Motor neuron (in vitro differentiated cells): Measurements from ENCODE around the gene VPS37D. TPM values are rescaled to one million over a fixed set of nuclear protein-coding genes. Genes with fewer than 3 reads are reported as not detected.
A peak's percentile ranks its signal among the peaks of the same experiment; 100 is the strongest.
"Not testable (repeated sequence)": the region's sequence is repeated elsewhere in the genome, so short reads cannot be mapped to it uniquely, and the experiment has no call there.

Experiments
- ATAC-seq, 8 experiments: fragments of 200-7000 bp; cut with Tn5 transposase; replicated peaks in 6 of 8; 2 replicates each; pipeline ENCODE4 v1.8.0; 2021; ENCODE audit warnings: mild to moderate bottlenecking in 8 of 8, moderate library complexity in 8 of 8
- H3K27ac ChIP-seq, 2 donors: fragments of 250-450 bp; sonication (Bioruptor Pico); 2 replicates each; pipeline ENCODE4 v1.9.0; 2021; ENCODE audit warnings: antibody characterized with exemption in 2 of 2, mild to moderate bottlenecking in 2 of 2, moderate library complexity in 1 of 2
- H3K4me1 ChIP-seq, 2 donors: fragments of 250-450 bp; sonication (Bioruptor Pico); replicated peaks in 1 of 2; 2 replicates each; pipeline ENCODE4 v1.6.1; 2021; ENCODE audit warnings: antibody characterized with exemption in 2 of 2, mild to moderate bottlenecking in 2 of 2, moderate library complexity in 1 of 2
- H3K4me3 ChIP-seq, 5 donors: fragments of 250-450 bp; sonication (Bioruptor Pico); 2 replicates each; pipeline ENCODE4 v1.9.0; 2021; ENCODE audit warnings: antibody characterized with exemption in 5 of 5, mild to moderate bottlenecking in 5 of 5, moderate library complexity in 4 of 5
- WGBS, 10 experiments: fragments of 450-650 bp; shearing (Covaris generic); methylation state at CpG; one replicate each; pipeline ENCODE4 v1.0.0; 2022; 5-methylcytosine and 5-hydroxymethylcytosine counted together
- in situ Hi-C, 9 experiments: fragments of 400-800 bp; cut with MboI; loops; one replicate each; pipeline ENCODE4 v1.15.0; 2021; ENCODE audit warnings: low sequenced_read_pairs in 9 of 9, low pct_unique_long_range_greater_than_20kb in 2 of 9; ENCODE audit not compliant: unreplicated experiment in 9 of 9
- total RNA-seq, 8 experiments: library from RNA; unstranded; fragments of 300-600 nt; gene quantifications; 2 replicates each; pipeline versions ENCODE4 v1.2.3 to v1.2.4, GENCODE V29; 2022

Gene VPS37D, protein sequence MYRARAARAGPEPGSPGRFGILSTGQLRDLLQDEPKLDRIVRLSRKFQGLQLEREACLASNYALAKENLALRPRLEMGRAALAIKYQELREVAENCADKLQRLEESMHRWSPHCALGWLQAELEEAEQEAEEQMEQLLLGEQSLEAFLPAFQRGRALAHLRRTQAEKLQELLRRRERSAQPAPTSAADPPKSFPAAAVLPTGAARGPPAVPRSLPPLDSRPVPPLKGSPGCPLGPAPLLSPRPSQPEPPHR
- 10 to 100 TPM in 5 of 8 experiments, 1 to 10 TPM in 2, under 1 TPM in 1; 0.71 to 27.7 (median 13.8) TPM for total RNA-seq

DNA sequence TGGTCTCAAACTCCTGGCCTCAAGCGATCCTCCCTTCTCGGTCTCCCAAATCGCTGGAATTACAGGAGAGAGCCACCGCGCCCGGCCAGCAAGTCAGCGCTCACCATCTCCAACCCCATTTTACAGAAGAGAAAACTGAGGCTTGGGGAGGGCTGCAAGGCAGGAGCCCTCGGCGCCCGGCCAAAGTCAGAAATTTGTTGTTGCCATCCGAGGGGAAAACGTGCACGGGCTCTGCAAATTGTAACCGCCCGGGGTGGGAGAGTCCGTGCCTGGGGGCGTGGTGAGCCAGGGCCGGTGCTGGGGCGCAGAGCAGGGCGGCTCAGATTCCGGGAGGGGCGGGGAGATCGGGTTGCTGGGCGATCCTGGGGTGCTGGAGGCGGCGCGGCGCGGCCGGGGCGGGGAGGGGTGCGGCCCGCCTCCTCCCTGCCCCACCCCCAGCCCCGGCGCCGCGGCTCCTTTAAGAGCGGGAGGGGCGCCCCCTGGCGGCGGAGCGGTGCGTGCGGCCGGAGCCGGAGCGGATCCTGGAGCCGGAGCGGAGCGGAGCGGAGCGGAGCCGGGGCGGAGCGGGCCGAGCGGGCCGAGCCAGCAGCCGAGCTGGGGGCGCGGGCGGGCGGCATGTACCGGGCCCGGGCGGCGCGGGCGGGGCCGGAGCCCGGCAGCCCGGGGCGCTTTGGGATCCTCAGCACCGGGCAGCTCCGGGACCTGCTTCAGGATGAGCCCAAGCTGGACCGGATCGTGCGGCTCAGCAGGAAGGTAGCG is at the start of gene VPS37D:
VPS37D (plus strand) TSS at position 488 of the 759 bp plus-strand sequence; CDS start at position 616, 128 bp downstream.
- peak within 1 kb of the TSS; percentile 68 to 98 (median 97) for H3K4me3 ChIP-seq
- WGBS, 10 experiments, result 0 to 24% (median 0%) methylated on average over 1 to 8 of the region's 79 CpGs; no CpG with 5 or more reads in 7 of the 10 experiments
- H3K27ac ChIP-seq, result peak within 1 kb of the TSS; percentile 49 to 74
- in situ Hi-C loops, result no loop called here
- ATAC-seq, result peak; percentile 83 to 96 (median 88)
- H3K4me1 ChIP-seq, result peaks cover 7 to 12% of the 10 kb centered on the region in 2 donors

- H3K27ac ChIP-seq, result no peak overlapping the region
- in situ Hi-C loops, result loop anchor here in 2 of 9 experiments (25.0 kb wide), 1 partner anchor 244 kb away; the partner anchor contains the start of gene TMEM270 (in 2 of the 2)
- H3K4me3 ChIP-seq, result no peak overlapping the region
- WGBS, 10 experiments, result 50 to 83% (median 67%) methylated on average over 1 to 3 of the region's 4 CpGs; no CpG with 5 or more reads in 7 of the 10 experiments
- no peak for ATAC-seq
- peaks cover 0 to 7% of the 10 kb centered on the region in 2 donors for H3K4me1 ChIP-seq
Observed at GRCh38 chr7:73618538-73618937, 49.1 kb upstream of the VPS37D start.

- H3K4me1 ChIP-seq, H3K27ac ChIP-seq, H3K4me3 ChIP-seq, ATAC-seq: not testable (repeated sequence)
- WGBS, 10 experiments, result 60 to 100% (median 82%) methylated on average over 1 to 4 of the region's 11 CpGs; no CpG with 5 or more reads in 5 of the 10 experiments
- in situ Hi-C loops, result loop anchor here in 2 of 9 experiments (25.0 kb wide), 1 partner anchor 243 kb away; the partner anchor contains the start of gene TMEM270 (in 2 of the 2)
Observed at GRCh38 chr7:73619394-73619793, 48.2 kb upstream of the VPS37D start.

GRCh38 chr7:73621168-73622063 is 46.2 kb upstream of the VPS37D start:
- H3K4me1 ChIP-seq, result peaks cover 0 to 10% of the 10 kb centered on the region in 2 donors
- ATAC-seq, result no peak
- in situ Hi-C loops, result loop anchor here in 2 of 9 experiments (25.0 kb wide), 1 partner anchor 241 kb away; the partner anchor contains the start of gene TMEM270 (in 2 of the 2)
- no peak overlapping the region for H3K4me3 ChIP-seq
- H3K27ac ChIP-seq, result no peak overlapping the region
- WGBS, 10 experiments, result 0 to 100% (median 78%) methylated on average over 1 to 3 of the region's 7 CpGs; no CpG with 5 or more reads in 7 of the 10 experiments

GRCh38 chr7:73622527-73622908 is 45.1 kb upstream of the VPS37D start:
- Histone ChIP-seq H3K4me1 (peaks cover 0 to 10% of the 10 kb centered on the region in 2 donors), H3K27ac (no peak overlapping the region), H3K4me3 (peak overlapping the region in 2 of 5 donors; percentile 42 to 81)
- no peak for ATAC-seq
- WGBS, 10 experiments, result 0 to 71% (median 0%) methylated on average over 1 to 2 of the region's 2 CpGs; no CpG with 5 or more reads in 7 of the 10 experiments
- in situ Hi-C loops, result loop anchor here in 2 of 9 experiments (25.0 kb wide), 1 partner anchor 240 kb away; the partner anchor contains the start of gene TMEM270 (in 2 of the 2)

DNA sequence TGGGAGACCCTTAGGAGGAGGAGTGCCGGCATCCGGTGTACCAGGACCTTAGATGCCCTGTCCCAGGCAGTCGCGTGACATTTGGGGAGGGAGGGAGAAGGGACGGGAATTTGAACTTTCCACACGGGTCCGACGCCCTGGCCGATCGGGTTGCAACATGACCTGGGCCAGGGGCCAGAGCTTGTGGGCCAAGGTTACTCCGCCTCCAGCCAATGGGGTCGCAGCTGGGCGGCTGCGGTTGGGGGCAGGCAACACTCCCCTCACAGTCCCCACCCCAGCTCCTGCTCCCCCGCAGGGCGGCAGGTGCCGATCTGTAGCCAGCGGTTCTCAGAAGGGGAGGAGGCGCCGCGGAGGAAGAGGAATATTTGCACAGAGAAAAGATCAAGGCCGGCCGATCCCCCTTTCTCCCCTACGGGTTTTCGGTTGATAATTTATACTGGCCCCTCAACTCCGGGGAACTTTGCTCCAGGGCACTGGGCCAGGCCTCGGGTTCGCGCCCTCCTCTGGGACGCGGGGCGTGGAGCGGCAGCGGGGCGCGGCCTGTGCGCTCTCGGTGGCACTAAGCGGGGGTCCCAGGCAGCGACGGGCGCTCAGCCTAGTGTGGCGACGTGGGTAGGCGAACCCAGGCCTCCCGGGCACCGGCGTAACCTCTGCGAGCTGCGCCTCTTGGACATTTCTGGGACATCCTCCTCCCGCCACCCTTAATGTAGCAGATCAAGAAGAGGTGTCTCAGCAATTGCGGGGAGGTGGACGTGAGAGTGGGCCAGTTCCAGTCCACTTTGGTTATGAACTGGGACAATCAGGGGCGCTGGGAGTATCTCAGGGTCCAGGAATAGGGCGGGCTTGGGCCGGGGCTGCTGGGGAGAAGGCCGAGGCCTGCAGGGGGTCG is 44.5 kb upstream of the VPS37D start:
- Histone ChIP-seq H3K4me3 (peak overlapping the region in 4 of 5 donors; percentile 42 to 84 (median 72)), H3K4me1 (peaks cover 0 to 10% of the 10 kb centered on the region in 2 donors), H3K27ac (no peak overlapping the region)
- in situ Hi-C loops, result loop anchor here in 2 of 9 experiments (25.0 kb wide), 1 partner anchor 239 kb away; the partner anchor contains the start of gene TMEM270 (in 2 of the 2)
- WGBS, 10 experiments, result 18% methylated on average over 16 of the region's 58 CpGs; no CpG with 5 or more reads in 9 of the 10 experiments
- ATAC-seq, result peak in 5 of 8 experiments; percentile 3 to 24 (median 13)

DNA sequence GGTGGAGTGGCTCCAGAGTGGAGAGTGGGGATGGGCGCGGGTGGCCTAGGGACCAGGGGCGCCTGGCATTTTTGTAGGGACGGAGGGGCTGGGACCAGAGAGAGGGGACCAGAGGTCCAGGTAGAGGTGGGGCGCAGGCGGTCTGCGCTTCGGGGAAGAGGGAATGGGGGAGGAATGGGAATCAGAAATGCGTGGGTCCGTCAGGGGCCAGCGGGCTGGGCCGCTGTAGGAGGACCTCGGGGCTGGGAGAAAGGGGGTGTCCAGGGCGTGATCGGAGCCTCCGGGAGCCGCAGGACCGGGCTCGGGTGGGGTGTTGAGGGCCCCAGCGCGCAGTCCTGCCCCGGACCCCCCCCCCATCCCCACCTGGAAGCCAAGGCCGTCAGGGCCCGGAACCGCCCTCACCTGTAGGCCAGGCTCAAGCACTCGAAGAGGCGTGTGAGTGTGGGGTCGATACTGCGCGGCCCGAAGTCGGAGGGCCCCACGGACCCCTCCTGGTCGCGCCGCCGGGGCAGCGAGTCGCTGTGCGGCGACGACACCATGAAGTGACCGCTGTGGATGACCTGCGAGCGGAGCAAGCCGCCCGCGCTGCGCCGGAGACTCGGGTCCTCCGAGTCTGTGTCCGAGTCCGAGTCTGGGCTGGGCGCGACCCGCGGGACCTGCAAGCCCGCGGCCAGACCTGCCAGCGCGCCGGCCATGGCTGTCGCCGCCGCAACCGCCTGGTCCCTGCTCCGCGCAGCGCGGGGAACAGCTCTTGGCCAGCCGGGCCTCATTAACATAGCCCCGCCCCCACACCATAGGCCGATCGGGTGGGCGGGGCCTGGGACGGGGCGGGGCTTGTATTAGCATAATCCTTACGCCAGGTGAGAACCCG is 43.6 kb upstream of the VPS37D start, which contains the start of gene MLXIPL:
MLXIPL (minus strand) TSS at position 725 of the 871 bp plus-strand sequence; CDS start at position 695, 30 bp downstream.
- peak within 1 kb of the TSS; percentile 42 to 84 (median 62) for H3K4me3 ChIP-seq
- no peak within 1 kb of the TSS for H3K27ac ChIP-seq
- in situ Hi-C loops, result loop anchor here in 2 of 9 experiments (25.0 kb wide), 1 partner anchor 238 kb away; the partner anchor contains the start of gene TMEM270 (in 2 of the 2)
- peak; percentile 68 to 97 (median 95) for ATAC-seq
- peaks cover 0 to 10% of the 10 kb centered on the region in 2 donors for H3K4me1 ChIP-seq
- WGBS, 10 experiments, result 20% methylated on average over 2 of the region's 80 CpGs; no CpG with 5 or more reads in 9 of the 10 experiments

- peaks cover 0 to 10% of the 10 kb centered on the region in 2 donors for H3K4me1 ChIP-seq
- H3K4me3 ChIP-seq, result peak overlapping the region; percentile 42 to 84 (median 62)
- H3K27ac ChIP-seq, result no peak overlapping the region
- no peak for ATAC-seq
- 20 to 66% (median 60%) methylated on average over 1 to 6 of the region's 9 CpGs; no CpG with 5 or more reads in 5 of the 10 experiments for WGBS, 10 experiments
- in situ Hi-C loops, result loop anchor here in 3 of 9 experiments (25.0 kb wide), 2 partner anchors 87 to 238 kb away; partner anchors contain the start of gene TMEM270 (in 2 of the 3)
Observed at GRCh38 chr7:73624669-73625001, 43.0 kb upstream of the VPS37D start.

DNA sequence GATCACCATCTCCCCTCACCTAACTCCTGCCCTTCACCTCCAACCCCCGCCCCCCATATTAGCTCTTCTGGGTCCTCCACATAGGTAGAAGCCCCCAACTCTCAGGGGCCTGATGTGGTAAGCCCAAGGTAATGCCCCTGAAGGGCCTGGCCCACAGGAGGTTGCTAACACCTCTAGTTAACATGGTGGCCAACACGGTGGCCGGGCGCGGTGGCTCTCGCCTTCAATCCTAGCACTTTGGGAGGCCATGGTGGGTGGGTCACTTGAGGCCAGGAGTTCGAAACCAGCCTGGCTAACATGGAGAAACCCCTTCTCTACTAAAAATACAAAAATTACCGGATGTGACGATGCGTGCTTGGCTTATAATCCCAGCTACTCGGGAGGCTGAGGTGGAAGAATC is 42.4 kb upstream of the VPS37D start:
- whole genome bisulfite sequencing, 10 experiments, result 50 to 100% (median 100%) methylated on average over 1 to 7 of the region's 11 CpGs; no CpG with 5 or more reads in 5 of the 10 experiments
- no peak overlapping the region for H3K4me3 ChIP-seq
- H3K4me1 ChIP-seq, result peaks cover 0 to 10% of the 10 kb centered on the region in 2 donors
- no peak overlapping the region for H3K27ac ChIP-seq
- in situ Hi-C loops, result loop anchor here in 1 of 9 experiments (25.0 kb wide), 1 partner anchor 88 kb away; no protein-coding TSS in a partner anchor
- ATAC-seq, result no peak

DNA sequence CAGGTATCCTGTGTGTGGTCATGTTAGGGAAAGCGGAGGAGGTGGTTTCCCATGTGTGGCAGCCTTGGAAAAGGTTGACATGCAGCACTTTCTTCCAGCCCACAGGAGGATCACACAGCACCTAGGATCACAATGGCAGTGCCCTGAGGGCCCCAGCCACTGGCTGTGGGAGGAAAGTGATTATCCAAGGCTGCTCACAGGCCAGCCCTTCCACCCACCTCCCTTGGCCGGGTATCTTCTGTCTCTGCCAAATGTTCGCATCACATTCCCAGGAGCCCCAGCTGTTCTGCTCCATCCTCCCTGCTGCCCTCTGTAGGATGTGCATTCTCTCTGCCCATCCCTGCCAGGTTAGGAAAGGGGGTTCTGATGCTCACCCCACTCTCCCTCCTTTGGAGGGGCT is 40.8 kb upstream of the VPS37D start:
- peak in 1 of 8 experiments; percentile 9 for ATAC-seq
- in situ Hi-C loops, result loop anchor here in 1 of 9 experiments (25.0 kb wide), 1 partner anchor 90 kb away; no protein-coding TSS in a partner anchor
- no peak overlapping the region for H3K27ac ChIP-seq
- peaks cover 0 to 10% of the 10 kb centered on the region in 2 donors for H3K4me1 ChIP-seq
- 0 to 29% (median 16%) methylated on average over 1 to 3 of the region's 3 CpGs; no CpG with 5 or more reads in 6 of the 10 experiments for WGBS, 10 experiments
- H3K4me3 ChIP-seq, result no peak overlapping the region
